GM12892 (cell line): ENCODE results near the gene DEK.
A peak's percentile ranks its signal among the peaks of the same experiment; 100 is the strongest.

Source experiments
- POLR2A ChIP-seq: IDR thresholded peaks from 2 replicates; pipeline ENCODE4 v1.6.1; 2011; ENCODE audit warnings: low read depth, low read length, control low read depth
- POLR2AphosphoS5 ChIP-seq: IDR thresholded peaks from 2 replicates; pipeline ENCODE4 v1.6.1; 2011; ENCODE audit warnings: low read depth, low read length, control low read depth
- TAF1 ChIP-seq: IDR thresholded peaks from 2 replicates; pipeline ENCODE4 v1.6.1; 2011; ENCODE audit warnings: low read depth, mild to moderate bottlenecking, control low read depth, low read length, borderline replicate concordance

DNA sequence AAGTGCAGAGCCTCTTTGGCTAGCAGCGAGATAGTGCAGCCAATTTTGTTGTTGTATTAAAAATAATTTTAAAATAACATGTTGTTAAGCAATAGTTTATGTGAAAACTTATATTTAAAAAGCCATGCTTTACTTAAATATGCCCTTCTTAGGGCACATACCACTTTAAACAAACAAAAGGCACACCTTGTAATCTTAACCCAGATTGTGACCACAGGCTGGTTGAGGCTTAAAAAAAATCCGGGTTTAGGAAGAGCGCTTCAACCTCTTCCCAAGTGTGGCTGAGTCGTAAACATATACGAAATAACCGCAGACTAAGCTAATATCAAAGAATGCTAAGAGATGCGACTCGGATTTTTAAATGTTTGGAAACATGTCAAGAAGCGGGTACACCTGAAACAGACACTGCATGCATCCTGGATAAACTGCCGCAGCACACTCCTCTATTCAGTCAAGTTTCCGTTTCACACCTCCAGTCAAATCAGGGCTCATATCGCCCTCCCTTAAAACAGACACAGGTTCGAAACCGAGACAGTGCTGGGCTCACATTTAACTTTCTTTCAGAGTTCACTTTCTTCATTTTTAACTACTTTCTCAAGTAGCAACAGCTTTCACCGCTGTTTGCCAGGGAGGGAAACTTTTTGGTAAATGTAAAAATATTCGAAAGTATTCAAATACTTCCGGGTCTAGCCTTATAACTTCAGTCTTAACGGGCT, 1.5 kb downstream of the DEK start:
- TF ChIP-seq POLR2A, result peak; percentile 38; the same call in 1 of the 2 replicates
- no peak for TF ChIP-seq POLR2AphosphoS5
- TF ChIP-seq TAF1, result peak; percentile 43; the same call in 1 of the 2 replicates
